ENCODE measurements around the gene TCAF1.
"Not testable (repeated sequence)": the region's sequence is repeated elsewhere in the genome, so short reads cannot be mapped to it uniquely, and the experiment has no call there.

The TCAF1 gene

GRCh38 chr7:143901332-143901667, 676 bp downstream of the TCAF1 start:
- no peak for DNase-seq

GRCh38 chr7:143900230-143900766, 1.7 kb downstream of the TCAF1 start:
- DNase-seq = no peak

DNA sequence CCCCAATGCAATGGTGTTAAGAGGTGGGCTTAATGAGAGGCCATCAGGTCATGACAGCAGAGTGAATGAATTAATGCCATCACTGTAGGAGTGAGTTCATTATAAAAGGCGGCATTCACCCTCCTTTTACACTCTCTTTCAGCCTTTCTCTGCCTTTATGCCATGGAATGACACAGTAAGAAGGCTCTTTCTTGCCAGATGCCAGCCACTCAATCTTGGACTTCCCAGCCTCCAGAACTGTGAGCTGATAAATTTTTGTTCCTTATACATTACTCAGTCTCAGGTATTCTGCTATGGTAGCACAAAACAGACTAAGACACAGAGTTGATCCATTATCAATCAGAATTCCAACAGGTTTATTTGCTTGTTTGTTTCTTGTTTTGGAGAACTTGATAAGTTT, 3.2 kb downstream of the TCAF1 start:
- no peak for DNase-seq

DNA sequence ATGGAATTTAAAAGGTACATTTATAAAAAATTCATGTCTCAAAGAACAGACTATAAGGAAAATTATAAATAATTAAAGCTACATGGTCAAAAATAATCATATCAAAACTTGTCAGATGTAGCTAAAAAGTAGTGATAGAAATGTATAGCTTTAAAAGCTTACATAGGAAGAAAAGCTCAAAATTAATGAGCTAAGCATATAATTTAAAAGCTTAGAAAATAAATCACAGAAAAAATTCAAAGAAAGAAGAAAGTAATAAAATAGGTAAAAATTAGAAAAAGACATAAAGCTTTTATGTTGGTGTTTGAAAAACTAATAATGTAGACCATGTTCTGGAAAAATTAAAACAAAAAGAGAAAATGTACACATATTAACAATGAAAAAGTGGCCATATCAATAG, 5.3 kb downstream of the TCAF1 start:
- no peak for DNase-seq

DNA sequence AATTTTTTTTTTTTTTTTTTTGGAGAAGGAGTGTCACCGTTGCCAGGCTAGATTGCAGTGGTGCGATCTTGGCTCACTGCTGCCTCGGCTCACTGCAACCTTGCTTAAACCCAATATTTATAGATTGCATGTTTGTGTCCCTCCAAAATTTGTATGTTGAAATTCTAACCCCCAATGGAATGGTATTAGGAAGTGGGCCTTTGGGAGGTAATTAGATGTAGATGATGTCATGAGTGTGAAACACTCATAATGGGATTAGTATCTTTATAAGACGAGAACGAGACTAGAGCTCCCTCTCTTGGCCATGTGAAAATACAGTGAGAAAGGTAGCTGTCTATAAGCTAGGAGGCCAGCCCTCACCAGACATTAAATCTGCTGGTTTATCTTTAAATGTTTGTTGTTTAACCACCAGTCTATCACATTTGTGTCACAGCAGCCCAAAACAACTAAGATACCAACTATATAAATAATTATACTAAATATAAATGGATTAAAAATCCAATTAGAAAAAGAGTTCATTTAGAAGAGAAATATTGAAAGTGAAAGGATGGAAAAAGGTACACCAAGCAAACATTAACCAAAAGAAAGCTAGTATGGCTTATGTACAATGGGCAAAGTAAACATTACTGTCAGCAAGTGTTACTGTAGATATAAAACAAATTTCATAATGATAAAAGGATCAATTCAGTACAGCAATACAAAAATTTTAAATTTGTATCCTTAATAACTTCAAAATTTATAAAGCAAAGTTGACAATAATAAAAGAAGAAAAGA, 9.3 kb downstream of the TCAF1 start:
- peak; percentile 61 for DNase-seq

DNA sequence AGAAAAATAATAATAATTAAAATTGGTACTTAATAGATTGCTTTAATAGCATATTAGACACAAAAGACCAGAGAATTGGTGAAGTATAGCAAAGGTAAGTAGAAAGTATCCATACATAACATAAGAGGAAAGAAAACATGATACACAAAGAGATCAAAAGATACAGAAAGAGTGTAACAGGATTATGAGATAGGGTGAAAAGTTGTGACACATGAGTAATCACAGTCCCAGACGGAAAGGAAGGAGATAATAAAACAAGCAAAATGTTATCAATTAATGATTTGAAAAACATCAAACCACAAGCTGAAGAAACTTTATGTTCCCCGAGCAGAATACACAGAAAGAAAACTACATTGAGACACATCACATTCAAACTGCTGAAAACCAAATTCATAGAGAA, 10.5 kb downstream of the TCAF1 start:
- no peak for DNase-seq

DNA sequence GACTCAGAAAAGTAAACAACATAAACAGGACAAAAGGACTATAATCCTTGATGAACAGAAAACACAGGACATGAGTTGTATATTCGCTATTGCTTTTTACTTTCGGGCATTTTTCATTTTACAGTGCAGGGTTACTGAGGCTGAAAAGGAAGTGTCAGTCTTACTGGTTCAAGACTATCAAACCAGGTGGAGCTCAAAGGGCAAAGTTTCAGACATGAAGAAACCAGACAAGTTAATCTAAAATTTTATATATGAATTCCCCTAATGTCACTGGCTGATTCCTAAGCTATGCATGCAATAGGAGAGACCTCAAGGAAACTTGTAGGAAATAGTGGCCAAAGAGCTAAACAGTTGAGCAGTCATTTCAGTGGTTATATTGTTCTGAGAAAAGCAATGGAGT, 11.4 kb downstream of the TCAF1 start:
- no peak for DNase-seq

GRCh38 chr7:143889068-143889467, 12.9 kb downstream of the TCAF1 start:
- DNase-seq = no peak

- no peak for DNase-seq
Observed at GRCh38 chr7:143886826-143887477, 15.0 kb downstream of the TCAF1 start.

GRCh38 chr7:143885951-143886350, 16.0 kb downstream of the TCAF1 start:
- DNase-seq = no peak

GRCh38 chr7:143884969-143885559, 16.9 kb downstream of the TCAF1 start:
- DNase-seq = no peak

DNA sequence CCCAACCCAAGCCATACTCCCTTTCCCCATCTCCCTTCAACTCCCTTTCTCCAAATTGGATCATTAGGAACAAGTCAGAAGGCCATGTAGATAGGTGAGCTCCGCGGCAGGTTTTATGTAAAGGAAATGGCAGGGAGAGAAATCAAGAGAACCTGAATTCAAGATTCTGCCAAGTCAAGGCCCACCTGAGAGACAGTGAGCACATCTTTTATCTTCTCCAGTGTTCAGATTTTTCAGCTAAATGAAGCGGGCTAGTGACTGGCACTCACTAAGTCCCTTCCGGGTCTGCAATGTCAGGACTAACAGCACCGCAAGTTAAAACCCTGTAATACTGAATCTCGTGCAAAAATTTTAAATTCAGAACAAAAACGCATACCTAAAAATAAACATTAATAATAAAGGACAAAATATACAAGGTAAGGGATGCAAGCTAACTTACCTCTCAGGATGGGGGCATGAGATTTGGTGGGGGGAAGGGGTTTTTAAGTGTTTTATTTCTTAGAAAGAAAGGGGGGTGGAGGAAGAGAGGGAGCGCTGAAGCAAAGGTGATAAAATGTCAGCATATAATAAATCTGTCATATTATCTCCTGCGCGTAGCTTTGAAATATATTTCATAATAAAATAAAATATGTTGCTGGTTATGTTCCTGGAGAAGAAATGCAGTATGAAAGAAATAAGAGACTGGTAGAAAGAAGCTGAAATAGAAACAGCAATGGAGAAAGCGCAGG, 17.6 kb downstream of the TCAF1 start:
- DNase-seq = no peak

- DNase-seq = no peak
Observed at GRCh38 chr7:143882604-143883078, 19.3 kb downstream of the TCAF1 start.

- DNase-seq = no peak
Observed at GRCh38 chr7:143882020-143882603, 19.9 kb downstream of the TCAF1 start.

DNA sequence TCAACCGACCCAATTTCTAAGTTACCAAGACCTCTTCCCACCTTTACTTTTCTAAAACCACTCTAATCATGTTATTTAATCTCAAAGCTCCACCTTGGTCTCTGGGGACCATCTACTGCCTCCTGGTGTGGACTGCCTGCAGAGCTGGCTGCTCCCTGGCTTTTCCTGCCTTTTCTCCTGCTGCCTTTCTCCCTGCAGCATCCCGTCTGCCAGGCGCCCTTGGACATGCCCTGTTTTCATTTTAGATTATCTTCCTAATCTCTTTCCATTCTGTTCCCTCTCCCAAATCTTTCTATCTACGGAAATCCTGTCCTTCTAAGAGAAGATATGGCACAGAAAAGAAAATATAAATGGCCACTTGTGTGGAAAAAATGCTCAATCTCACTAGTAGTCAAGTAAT, 23.1 kb downstream of the TCAF1 start:
- DNase-seq = no peak

DNA sequence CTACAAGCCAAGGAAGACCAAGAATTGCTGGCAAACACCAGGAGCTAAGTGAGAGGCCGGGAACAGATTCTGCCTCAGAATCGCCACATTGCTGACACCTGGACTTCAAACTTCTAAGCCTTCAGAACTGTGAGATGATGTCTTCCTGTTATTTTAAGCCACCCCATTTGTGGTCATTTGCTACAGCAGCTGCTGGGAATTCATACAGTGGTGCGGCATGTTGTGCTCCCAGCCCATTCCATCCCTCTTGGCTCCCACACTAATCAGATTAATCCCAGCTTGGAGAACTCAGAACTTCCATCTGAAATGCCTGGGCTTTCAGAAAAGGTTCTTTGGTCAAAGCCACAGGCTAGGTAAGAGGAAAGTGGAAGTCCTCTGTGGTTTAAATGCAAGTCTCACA, 24.9 kb downstream of the TCAF1 start:
- DNase-seq = no peak

- DNase-seq = no peak
Observed at GRCh38 chr7:143876218-143876617, 25.8 kb downstream of the TCAF1 start.

DNA sequence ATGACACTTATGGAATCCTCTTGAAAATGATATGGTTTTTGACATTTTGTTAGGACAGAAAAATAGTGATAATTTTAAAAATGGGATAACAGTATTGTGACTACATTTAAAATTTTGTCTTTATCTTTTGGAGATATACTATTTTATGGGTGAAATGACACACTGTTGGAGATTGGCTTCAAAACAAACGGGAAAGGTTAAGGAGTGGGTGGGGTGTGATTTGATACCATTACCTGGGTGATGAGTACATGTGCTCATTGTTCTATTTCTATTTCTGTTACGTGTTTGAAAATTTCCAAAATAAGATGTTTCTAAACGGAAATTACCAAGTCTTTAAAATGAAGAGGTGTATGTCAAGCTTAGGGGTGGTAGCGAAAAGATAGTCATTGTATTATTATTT, 28.7 kb downstream of the TCAF1 start:
- DNase-seq = not testable (repeated sequence)

DNA sequence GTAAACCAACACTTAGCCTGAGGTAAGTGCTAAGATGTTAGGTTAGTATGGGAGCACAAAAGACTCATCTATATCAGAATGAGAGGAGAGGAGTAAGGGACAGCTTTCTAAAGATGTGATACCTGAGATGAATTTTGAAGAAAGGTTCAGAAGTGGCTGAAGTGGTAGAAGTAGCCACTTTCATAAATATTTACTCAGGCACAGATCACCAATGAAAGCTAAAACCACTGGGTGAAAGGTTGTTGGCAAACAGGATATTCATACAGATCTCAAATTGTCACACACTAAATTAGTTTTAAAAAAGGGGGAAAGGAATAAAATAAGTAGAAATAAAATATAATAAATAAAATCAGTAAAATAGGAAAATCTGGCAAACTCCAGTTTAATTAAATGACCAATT, 30.4 kb downstream of the TCAF1 start:
- DNase-seq = not testable (repeated sequence)

GRCh38 chr7:143857994-143858393, 44.0 kb downstream of the TCAF1 start:
- not testable (repeated sequence) for DNase-seq

GRCh38 chr7:143855443-143855842, 46.5 kb downstream of the TCAF1 start:
- not testable (repeated sequence) for DNase-seq

- no peak for DNase-seq
Observed at GRCh38 chr7:143850682-143851081, 51.3 kb downstream of the TCAF1 start.

Measured in CD4-positive, alpha-beta T cell treated with Interleukin-12 subunit alpha and Interleukin-12 subunit beta, for 1 hour (primary cell).